Transverse colon (tissue), 4 donors: ENCODE measurements around the gene CPNE7. TPM values are rescaled to one million over a fixed set of nuclear protein-coding genes. Genes with fewer than 3 reads are reported as not detected.
"Not testable (repeated sequence)": the region's sequence is repeated elsewhere in the genome, so short reads cannot be mapped to it uniquely, and the experiment has no call there.

ENCODE experiments used
- DNase-seq: peaks from one replicate; pipeline ENCODE4 v3.0.0-alpha.2; 2019
- H3K27ac ChIP-seq, 4 donors: fragments of 200-600 bp; sonication (generic); 2 replicates each; pipeline ENCODE4 v1.5.1; 2016 to 2018; ENCODE audit warnings: inconsistent platforms in 4 of 4
- H3K27me3 ChIP-seq: fragments of 200-600 bp; sonication (generic); 2 replicates; pipeline ENCODE4 v1.5.1; 2017; ENCODE audit warnings: inconsistent platforms
- H3K36me3 ChIP-seq, 4 donors: fragments of 200-600 bp; sonication (generic); 2 replicates each; pipeline ENCODE4 v1.5.1; 2017 to 2019; ENCODE audit warnings: inconsistent platforms in 4 of 4
- H3K4me1 ChIP-seq, 4 donors: fragments of 200-600 bp; sonication (generic); 2 replicates each; pipeline ENCODE4 v1.5.1; 2017 to 2020; ENCODE audit warnings: inconsistent platforms in 4 of 4
- H3K4me3 ChIP-seq, 4 donors: fragments of 200-600 bp; sonication (generic); 1 replicate in 1 of 4; 2 replicates in 3 of 4; pipeline versions ENCODE4 v1.5.1 to v1.6.1; 2017 to 2019; ENCODE audit warnings: inconsistent platforms in 4 of 4
- H3K9me3 ChIP-seq, 2 donors: fragments of 200-600 bp; sonication (generic); 2 replicates each; pipeline ENCODE4 v1.5.1; 2017 to 2019; ENCODE audit warnings: inconsistent platforms in 2 of 2
- CTCF ChIP-seq, 5 experiments: fragments of 200-600 bp in 3 of 5; fragments of 450-650 bp in 2 of 5; sonication (generic) in 3 of 5; IDR thresholded peaks; 1 replicate in 2 of 5; 2 replicates in 3 of 5; pipeline ENCODE4 v1.5.1; 2016 to 2017; ENCODE audit warnings: antibody characterized with exemption in 5 of 5, inconsistent platforms in 3 of 5, mild to moderate bottlenecking in 2 of 5, moderate library complexity in 1 of 5
- EP300 ChIP-seq: sonication (generic); formaldehyde crosslinking; IDR thresholded peaks from one replicate; pipeline ENCODE4 v1.6.1; 2017; ENCODE audit warnings: antibody characterized with exemption, low read depth
- POLR2A ChIP-seq: fragments of 450-650 bp; IDR thresholded peaks from one replicate; pipeline ENCODE4 v1.6.1; 2016; ENCODE audit warnings: antibody characterized with exemption, mild to moderate bottlenecking, moderate library complexity
- POLR2AphosphoS5 ChIP-seq, 3 donors: sonication (generic); formaldehyde crosslinking; IDR thresholded peaks; one replicate each; pipeline ENCODE4 v1.6.1; 2016; ENCODE audit warnings: antibody characterized with exemption in 3 of 3
- WGBS, 2 donors: methylation state at CpG; one replicate each; pipeline ENCODE4 v1.1.5; 2018; ENCODE audit warnings: low coverage in 1 of 2; 5-methylcytosine and 5-hydroxymethylcytosine counted together
- in situ Hi-C, 4 donors: fragments of 200-750 bp; cut with MboI; loops; one replicate each; pipeline versions ENCODE4 v1.15.0 to v1.15.1; 2017; ENCODE audit warnings: low sequenced_read_pairs in 3 of 4, low pct_ligation_motif_present in 1 of 4, low pct_unique_long_range_greater_than_20kb in 1 of 4
- intact Hi-C: fragments of 100-400 bp; cut with DNase I; formaldehyde crosslinking; loops from one replicate; pipeline ENCODE4 v1.15.1; 2023; ENCODE audit warnings: low total_unique reads
- total RNA-seq, 4 donors: library from RNA; depleted of rRNA; stranded (reverse); fragments of >200 nt; gene quantifications; one replicate each; pipeline ENCODE4 v1.1.0, GENCODE V29; 2016

The CPNE7 gene
- total RNA-seq, 4 donors from 2014 or later, result 0.41 to 5.0 (median 0.79) TPM; not detected in 1

GRCh38 chr16:89569506-89570341, 5.8 kb upstream of the CPNE7 start:
- intact Hi-C loops (no loop called here), in situ Hi-C loops (no loop called here)
- 70% methylated on average over 22 of the region's 23 CpGs; no CpG with 5 or more reads in 1 of the 2 donors for WGBS, 2 donors
- Histone ChIP-seq H3K4me1 (peaks cover 13 to 32% (median 25%) of the 10 kb centered on the region in 4 donors), H3K36me3 (no peaks in the 10 kb centered on the region), H3K27me3 (peaks cover 51% of the 10 kb centered on the region), H3K4me3 (no peak overlapping the region), H3K27ac (no peak overlapping the region), H3K9me3 (no peaks in the 10 kb centered on the region)
- DNase-seq, result no peak
- no peak for TF ChIP-seq POLR2A
- no peak for TF ChIP-seq POLR2AphosphoS5 (IDR thresholded peaks at IDR 0.05)
- no peak for TF ChIP-seq CTCF (IDR thresholded peaks at IDR 0.05)
- no peak for TF ChIP-seq EP300

- 67% methylated on average over 23 of the region's 30 CpGs; no CpG with 5 or more reads in 1 of the 2 donors for WGBS, 2 donors
- no peaks in the 10 kb centered on the region for H3K36me3 ChIP-seq
- H3K27me3 ChIP-seq, result peaks cover 58% of the 10 kb centered on the region
- H3K27ac ChIP-seq, result no peak overlapping the region
- no peaks in the 10 kb centered on the region for H3K9me3 ChIP-seq
- no peak for TF ChIP-seq EP300
- no peak for TF ChIP-seq POLR2AphosphoS5 (IDR thresholded peaks at IDR 0.05)
- no peak for TF ChIP-seq POLR2A
- TF ChIP-seq CTCF (IDR thresholded peaks at IDR 0.05), result no peak
- intact Hi-C loops, result no loop called here
- H3K4me1 ChIP-seq, result peaks cover 5 to 32% (median 25%) of the 10 kb centered on the region in 4 donors
- H3K4me3 ChIP-seq, result no peak overlapping the region
- in situ Hi-C loops, result no loop called here
- DNase-seq, result no peak
Observed at GRCh38 chr16:89570342-89570923, 5.1 kb upstream of the CPNE7 start.

- H3K9me3 ChIP-seq, H3K4me3 ChIP-seq, DNase-seq, intact Hi-C loops, in situ Hi-C loops, H3K27ac ChIP-seq, H3K36me3 ChIP-seq: not testable (repeated sequence)
- WGBS, 2 donors, result 82% methylated on average over 18 of the region's 36 CpGs; no CpG with 5 or more reads in 1 of the 2 donors
- Histone ChIP-seq H3K4me1 (peaks cover 3 to 30% (median 22%) of the 10 kb centered on the region in 4 donors), H3K27me3 (peaks cover 63% of the 10 kb centered on the region)
Observed at GRCh38 chr16:89570983-89571598, 4.5 kb upstream of the CPNE7 start.

GRCh38 chr16:89571636-89572035, 3.9 kb upstream of the CPNE7 start:
- Histone ChIP-seq H3K27me3 (peaks cover 68% of the 10 kb centered on the region), H3K9me3 (no peaks in the 10 kb centered on the region), H3K27ac (no peak overlapping the region), H3K36me3 (no peaks in the 10 kb centered on the region), H3K4me3 (no peak overlapping the region), H3K4me1 (peaks cover 3 to 29% (median 21%) of the 10 kb centered on the region in 4 donors)
- no peak for TF ChIP-seq POLR2AphosphoS5 (IDR thresholded peaks at IDR 0.05)
- no peak for TF ChIP-seq EP300
- TF ChIP-seq CTCF (IDR thresholded peaks at IDR 0.05), result no peak
- no peak for TF ChIP-seq POLR2A
- DNase-seq, result no peak
- intact Hi-C loops, result no loop called here
- in situ Hi-C loops, result no loop called here
- WGBS, 2 donors, result 75% methylated on average over 18 of the region's 18 CpGs; no CpG with 5 or more reads in 1 of the 2 donors
